Measurements from ENCODE around the gene FOXN4. TPM values are rescaled to one million over a fixed set of nuclear protein-coding genes. Genes with fewer than 3 reads are reported as not detected.

The FOXN4 gene
- total RNA-seq, 1 donor from 2014 or later, result not detected

- H3K4me1 ChIP-seq, result no peaks in the 10 kb centered on the region
- no peaks in the 10 kb centered on the region for H3K36me3 ChIP-seq
- H3K9me3 ChIP-seq, result no peaks in the 10 kb centered on the region
- DNase-seq, result no peak
- intact Hi-C loops (cut with DNase I), result no loop called here
- ATAC-seq, result no peak
- no peak for TF ChIP-seq CTCF (IDR thresholded peaks at IDR 0.05)
- H3K27ac ChIP-seq, result no peak overlapping the region
- H3K4me3 ChIP-seq, result no peak overlapping the region
- peaks cover 5% of the 10 kb centered on the region for H3K27me3 ChIP-seq
These were observed 21.9 kb downstream of the FOXN4 start for GRCh38 chr12:109287181-109287580.

- DNase-seq (no peak), ATAC-seq (no peak)
- no peaks in the 10 kb centered on the region for H3K36me3 ChIP-seq
- intact Hi-C loops (cut with DNase I), result no loop called here
- no peak for TF ChIP-seq CTCF (IDR thresholded peaks at IDR 0.05)
- no peak overlapping the region for H3K27ac ChIP-seq
- H3K4me3 ChIP-seq, result no peak overlapping the region
- H3K9me3 ChIP-seq, result no peaks in the 10 kb centered on the region
- H3K4me1 ChIP-seq, result no peaks in the 10 kb centered on the region
- H3K27me3 ChIP-seq, result peaks cover 1% of the 10 kb centered on the region
These were observed 22.4 kb downstream of the FOXN4 start for GRCh38 chr12:109286652-109287051.

- intact Hi-C loops (cut with DNase I), result no loop called here
- DNase-seq (no peak), ATAC-seq (no peak)
- Histone ChIP-seq H3K4me1 (no peaks in the 10 kb centered on the region), H3K27me3 (no peaks in the 10 kb centered on the region), H3K36me3 (no peaks in the 10 kb centered on the region), H3K9me3 (no peaks in the 10 kb centered on the region), H3K27ac (no peak overlapping the region), H3K4me3 (no peak overlapping the region)
- no peak for TF ChIP-seq CTCF (IDR thresholded peaks at IDR 0.05)
These were observed 22.8 kb downstream of the FOXN4 start for GRCh38 chr12:109286252-109286651.

GRCh38 chr12:109284392-109284791 is 24.7 kb downstream of the FOXN4 start:
- TF ChIP-seq CTCF (IDR thresholded peaks at IDR 0.05), result no peak
- no peaks in the 10 kb centered on the region for H3K27me3 ChIP-seq
- no peak overlapping the region for H3K27ac ChIP-seq
- intact Hi-C loops (cut with DNase I), result no loop called here
- no peaks in the 10 kb centered on the region for H3K9me3 ChIP-seq
- ATAC-seq (peak; percentile 6), DNase-seq (no peak)
- no peaks in the 10 kb centered on the region for H3K4me1 ChIP-seq
- no peak overlapping the region for H3K4me3 ChIP-seq
- no peaks in the 10 kb centered on the region for H3K36me3 ChIP-seq

- intact Hi-C loops (cut with DNase I), result no loop called here
- no peaks in the 10 kb centered on the region for H3K36me3 ChIP-seq
- no peak overlapping the region for H3K4me3 ChIP-seq
- H3K27me3 ChIP-seq, result no peaks in the 10 kb centered on the region
- DNase-seq, result no peak
- peaks cover 5% of the 10 kb centered on the region for H3K4me1 ChIP-seq
- TF ChIP-seq CTCF (IDR thresholded peaks at IDR 0.05), result no peak
- H3K9me3 ChIP-seq, result no peaks in the 10 kb centered on the region
- no peak overlapping the region for H3K27ac ChIP-seq
- ATAC-seq, result no peak
These were observed 27.6 kb downstream of the FOXN4 start for GRCh38 chr12:109281452-109281851.

GRCh38 chr12:109279525-109279924 is 29.6 kb downstream of the FOXN4 start:
- TF ChIP-seq CTCF (IDR thresholded peaks at IDR 0.05), result no peak
- ATAC-seq (no peak), DNase-seq (no peak)
- no peak overlapping the region for H3K4me3 ChIP-seq
- H3K4me1 ChIP-seq, result peaks cover 5% of the 10 kb centered on the region
- H3K27me3 ChIP-seq, result no peaks in the 10 kb centered on the region
- H3K36me3 ChIP-seq, result no peaks in the 10 kb centered on the region
- H3K27ac ChIP-seq, result no peak overlapping the region
- H3K9me3 ChIP-seq, result no peaks in the 10 kb centered on the region
- intact Hi-C loops (cut with DNase I), result no loop called here
